Sigmoid colon (tissue), 7 donors: ENCODE measurements around the gene GPD1L. TPM values are rescaled to one million over a fixed set of nuclear protein-coding genes. Genes with fewer than 3 reads are reported as not detected.
A peak's percentile ranks its signal among the peaks of the same experiment; 100 is the strongest.

Experiments
- DNase-seq: peaks from one replicate; pipeline ENCODE4 v3.0.0-alpha.2; 2019
- H3K27ac ChIP-seq, 4 donors: fragments of 200-600 bp; sonication (generic); one replicate each; pipeline ENCODE4 v1.5.1; 2016 to 2019; ENCODE audit warnings: mild to moderate bottlenecking in 1 of 4
- H3K27me3 ChIP-seq, 3 donors: fragments of 200-600 bp; sonication (generic); one replicate each; pipeline ENCODE4 v1.5.1; 2019; ENCODE audit warnings: mild to moderate bottlenecking in 1 of 3
- H3K36me3 ChIP-seq, 4 donors: fragments of 200-600 bp; sonication (generic); one replicate each; pipeline ENCODE4 v1.5.1; 2016 to 2019
- H3K4me1 ChIP-seq, 4 donors: fragments of 200-600 bp; sonication (generic); one replicate each; pipeline ENCODE4 v1.5.1; 2017 to 2019
- H3K4me3 ChIP-seq, 4 donors: fragments of 200-600 bp; sonication (generic); one replicate each; pipeline ENCODE4 v1.5.1; 2017 to 2019; ENCODE audit warnings: mild to moderate bottlenecking in 2 of 4, moderate library complexity in 1 of 4
- H3K9me3 ChIP-seq, 4 donors: fragments of 200-600 bp in 3 of 4; sonication (generic) in 3 of 4; one replicate each; pipeline versions ENCODE4 v1.5.1 to v1.6.1; 2013 to 2019
- EP300 ChIP-seq, 4 donors: sonication (generic); formaldehyde crosslinking; IDR thresholded peaks; one replicate each; pipeline ENCODE4 v1.6.1; 2017; ENCODE audit warnings: antibody characterized with exemption in 4 of 4
- POLR2A ChIP-seq, 2 donors: fragments of 450-650 bp; IDR thresholded peaks; one replicate each; pipeline ENCODE4 v1.6.1; 2016; ENCODE audit warnings: antibody characterized with exemption in 2 of 2, mild to moderate bottlenecking in 2 of 2, moderate library complexity in 2 of 2
- POLR2AphosphoS5 ChIP-seq, 4 donors: sonication (generic); formaldehyde crosslinking; IDR thresholded peaks; one replicate each; pipeline ENCODE4 v1.6.1; 2017; ENCODE audit warnings: antibody characterized with exemption in 4 of 4
- WGBS, 2 donors: extraction: QIAGEN DNeasy Blood & Tissue Kit; methylation state at CpG; one replicate each; pipeline ENCODE4 v1.1.7; 2013; 5-methylcytosine and 5-hydroxymethylcytosine counted together
- intact Hi-C: fragments of 100-400 bp; cut with DNase I; formaldehyde crosslinking; loops from one replicate; pipeline ENCODE4 v1.15.1; 2023
- polyA plus RNA-seq, 3 donors: library from polyadenylated mRNA; stranded (reverse); fragments of 200-250 nt; gene quantifications; one replicate each; pipeline ENCODE4 v1.2.3, GENCODE V29; 2013
- total RNA-seq, 4 donors: library from RNA; depleted of rRNA; stranded (reverse); fragments of >200 nt; gene quantifications; one replicate each; pipeline ENCODE4 v1.1.0, GENCODE V29; 2016
- TF ChIP-seq, protein P1 (sequence below), 4 experiments: fragments of 450-650 bp in 3 of 4; fragments of 200-600 bp in 1 of 4; IDR thresholded peaks; one replicate each; pipeline ENCODE4 v1.5.1; 2016 to 2019; ENCODE audit warnings: antibody characterized with exemption in 4 of 4, mild to moderate bottlenecking in 3 of 4, moderate library complexity in 2 of 4
- donor health status: healthy with polysubstance abuse.
- donor health status: Bipolar disorder and iron deficiency.
- donor health status: healthy.

GPD1L gene
- total and polyA plus RNA-seq, 7 donors = 39.1 to 67.8 (median 46.0) TPM

GRCh38 chr3:32076566-32076965 lies 29.9 kb upstream of the GPD1L start:
- intact Hi-C loops = no loop called here
- WGBS, 2 donors = 61 to 84% methylated on average over 3 of the region's 3 CpGs
- TF ChIP-seq POLR2A (IDR thresholded peaks at IDR 0.05) = no peak
- no peak for TF ChIP-seq EP300 (IDR thresholded peaks at IDR 0.05)
- TF ChIP-seq POLR2AphosphoS5 (IDR thresholded peaks at IDR 0.05) = no peak
- TF ChIP-seq, protein P1, sequence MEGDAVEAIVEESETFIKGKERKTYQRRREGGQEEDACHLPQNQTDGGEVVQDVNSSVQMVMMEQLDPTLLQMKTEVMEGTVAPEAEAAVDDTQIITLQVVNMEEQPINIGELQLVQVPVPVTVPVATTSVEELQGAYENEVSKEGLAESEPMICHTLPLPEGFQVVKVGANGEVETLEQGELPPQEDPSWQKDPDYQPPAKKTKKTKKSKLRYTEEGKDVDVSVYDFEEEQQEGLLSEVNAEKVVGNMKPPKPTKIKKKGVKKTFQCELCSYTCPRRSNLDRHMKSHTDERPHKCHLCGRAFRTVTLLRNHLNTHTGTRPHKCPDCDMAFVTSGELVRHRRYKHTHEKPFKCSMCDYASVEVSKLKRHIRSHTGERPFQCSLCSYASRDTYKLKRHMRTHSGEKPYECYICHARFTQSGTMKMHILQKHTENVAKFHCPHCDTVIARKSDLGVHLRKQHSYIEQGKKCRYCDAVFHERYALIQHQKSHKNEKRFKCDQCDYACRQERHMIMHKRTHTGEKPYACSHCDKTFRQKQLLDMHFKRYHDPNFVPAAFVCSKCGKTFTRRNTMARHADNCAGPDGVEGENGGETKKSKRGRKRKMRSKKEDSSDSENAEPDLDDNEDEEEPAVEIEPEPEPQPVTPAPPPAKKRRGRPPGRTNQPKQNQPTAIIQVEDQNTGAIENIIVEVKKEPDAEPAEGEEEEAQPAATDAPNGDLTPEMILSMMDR (IDR thresholded peaks at IDR 0.05) = no peak
- Histone ChIP-seq H3K27me3 (no peaks in the 10 kb centered on the region), H3K4me3 (no peak overlapping the region), H3K36me3 (no peaks in the 10 kb centered on the region), H3K9me3 (peaks cover 0 to 3% (median 0%) of the 10 kb centered on the region in 4 donors), H3K4me1 (peaks cover 0 to 4% (median 0%) of the 10 kb centered on the region in 4 donors), H3K27ac (no peak overlapping the region)
- no peak for DNase-seq

DNA sequence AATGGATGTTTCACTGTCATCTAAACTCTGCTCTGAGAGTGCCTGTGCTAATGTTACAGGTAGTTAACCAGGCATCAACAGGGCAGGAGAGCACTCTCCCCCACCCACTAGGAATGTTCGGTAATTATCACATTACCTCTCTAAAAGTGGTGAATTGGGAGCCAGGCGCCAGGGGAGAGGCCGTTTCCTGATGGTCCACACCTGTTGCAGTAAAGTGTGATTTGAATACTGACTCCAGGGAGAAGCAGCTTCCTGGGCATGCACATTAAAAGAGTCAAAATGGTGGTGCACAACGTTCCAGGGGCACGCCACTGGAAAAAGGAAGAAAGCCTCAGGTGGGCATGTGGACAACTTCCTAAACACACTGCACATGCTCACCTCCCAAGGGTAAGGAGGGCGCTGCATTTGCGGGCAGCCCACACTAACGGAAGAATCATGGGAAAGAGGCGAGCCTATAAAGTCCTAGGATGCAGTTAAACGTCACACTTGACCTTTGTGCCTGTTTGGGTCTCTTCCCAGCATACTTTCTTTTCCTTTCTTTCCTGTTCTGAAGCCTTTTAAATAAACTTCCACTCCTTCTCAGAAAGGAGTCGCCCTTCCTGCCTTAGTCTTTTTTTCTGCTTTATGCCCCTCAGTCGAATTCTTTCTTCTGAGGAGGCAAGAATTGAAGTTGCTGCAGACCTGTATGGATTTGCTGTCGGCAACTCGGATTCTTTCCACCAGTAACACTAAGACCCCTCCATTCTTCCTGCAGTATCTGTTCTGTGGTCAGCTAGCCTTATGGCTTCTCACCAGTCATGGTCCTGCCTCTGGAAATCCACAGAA lies 28.9 kb upstream of the GPD1L start:
- H3K27ac ChIP-seq = peak overlapping the region in 1 of 4 donors; percentile 8
- H3K27me3 ChIP-seq = no peaks in the 10 kb centered on the region
- TF ChIP-seq POLR2AphosphoS5 (IDR thresholded peaks at IDR 0.05) (no peak), POLR2A (IDR thresholded peaks at IDR 0.05) (no peak), EP300 (IDR thresholded peaks at IDR 0.05) (no peak)
- TF ChIP-seq, protein P1 (IDR thresholded peaks at IDR 0.05) = no peak
- intact Hi-C loops = no loop called here
- H3K4me3 ChIP-seq = peak overlapping the region in 1 of 4 donors; percentile 1
- no peak for DNase-seq
- peaks cover 0 to 13% (median 7%) of the 10 kb centered on the region in 4 donors for H3K4me1 ChIP-seq
- no peaks in the 10 kb centered on the region for H3K36me3 ChIP-seq
- 14 to 54% methylated on average over 14 of the region's 14 CpGs for WGBS, 2 donors
- H3K9me3 ChIP-seq = no peaks in the 10 kb centered on the region

DNA sequence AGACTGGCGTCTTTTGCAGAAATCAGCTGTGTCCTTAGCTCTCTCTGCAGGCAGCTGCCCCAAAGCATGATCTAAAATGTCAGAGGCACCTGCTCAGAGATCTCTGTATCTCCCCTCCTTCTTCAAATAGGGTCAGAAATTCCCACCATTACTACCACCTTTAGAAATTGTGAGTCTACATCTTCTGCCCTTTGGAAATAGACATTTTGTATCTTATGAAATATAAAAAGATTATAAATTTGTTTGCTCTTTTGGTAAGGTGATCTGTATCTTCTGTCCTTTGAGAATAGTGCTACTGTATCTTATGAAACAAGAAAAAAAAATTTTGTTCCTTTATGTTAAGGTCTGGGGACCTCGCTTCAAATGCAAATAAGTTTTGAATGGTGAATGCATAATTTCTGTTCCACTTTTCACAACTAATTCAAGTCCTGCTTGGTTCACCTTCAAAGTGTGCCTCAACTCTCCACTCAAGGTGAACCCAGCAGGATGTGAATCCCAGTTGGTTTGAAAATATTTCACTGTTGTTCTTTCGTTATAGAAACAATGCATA lies 28.3 kb upstream of the GPD1L start:
- intact Hi-C loops = no loop called here
- Histone ChIP-seq H3K9me3 (no peaks in the 10 kb centered on the region), H3K27ac (peak overlapping the region in 1 of 4 donors; percentile 8), H3K27me3 (no peaks in the 10 kb centered on the region), H3K4me3 (no peak overlapping the region), H3K4me1 (peaks cover 0 to 18% (median 14%) of the 10 kb centered on the region in 4 donors), H3K36me3 (no peaks in the 10 kb centered on the region)
- no peak for TF ChIP-seq POLR2A (IDR thresholded peaks at IDR 0.05)
- TF ChIP-seq, protein P1 (IDR thresholded peaks at IDR 0.05) = no peak
- no peak for TF ChIP-seq EP300 (IDR thresholded peaks at IDR 0.05)
- no peak for TF ChIP-seq POLR2AphosphoS5 (IDR thresholded peaks at IDR 0.05)
- 68 to 69% methylated on average over 3 of the region's 3 CpGs for WGBS, 2 donors
- no peak for DNase-seq

DNA sequence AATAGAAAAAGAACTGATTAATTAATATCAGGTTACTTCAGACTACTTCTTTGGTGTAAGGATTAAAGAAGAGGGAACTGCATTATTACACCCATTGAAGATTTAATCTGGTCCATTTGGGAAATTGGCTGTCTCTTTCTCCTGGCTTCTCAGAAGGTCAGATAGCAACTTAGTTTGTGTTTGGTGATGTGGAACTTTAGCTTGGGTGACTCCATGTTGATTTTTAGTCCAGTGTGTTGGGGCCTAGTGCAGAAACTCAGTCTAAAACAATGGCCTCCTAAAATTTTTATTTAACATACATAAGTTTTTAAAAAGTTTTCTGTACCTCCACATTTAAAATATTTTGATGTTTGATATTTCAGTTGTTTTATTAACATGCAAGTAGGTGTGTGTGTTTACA lies 27.6 kb upstream of the GPD1L start:
- no peaks in the 10 kb centered on the region for H3K27me3 ChIP-seq
- intact Hi-C loops = no loop called here
- TF ChIP-seq EP300 (IDR thresholded peaks at IDR 0.05) (no peak), POLR2A (IDR thresholded peaks at IDR 0.05) (no peak), POLR2AphosphoS5 (IDR thresholded peaks at IDR 0.05) (no peak)
- TF ChIP-seq, protein P1 (IDR thresholded peaks at IDR 0.05) = no peak

More for the DNA sequence above, 27.6 kb upstream of the GPD1L start:
- no peak overlapping the region for H3K27ac ChIP-seq
- H3K9me3 ChIP-seq = no peaks in the 10 kb centered on the region
- no peak for DNase-seq
- H3K4me1 ChIP-seq = peaks cover 0 to 20% (median 18%) of the 10 kb centered on the region in 4 donors
- H3K36me3 ChIP-seq = no peaks in the 10 kb centered on the region
- no peak overlapping the region for H3K4me3 ChIP-seq
